NCI-H187 (cell line): ENCODE results near the gene PLSCR4.

Source experiments
- DNase-seq, 2 experiments: peaks; one replicate each; lab custom pipeline; 2025; lab: John Stamatoyannopoulos, UW

The PLSCR4 gene

GRCh38 chr3:146195030-146195429 is 55.9 kb downstream of the PLSCR4 start:
- no peak for DNase-seq

DNA sequence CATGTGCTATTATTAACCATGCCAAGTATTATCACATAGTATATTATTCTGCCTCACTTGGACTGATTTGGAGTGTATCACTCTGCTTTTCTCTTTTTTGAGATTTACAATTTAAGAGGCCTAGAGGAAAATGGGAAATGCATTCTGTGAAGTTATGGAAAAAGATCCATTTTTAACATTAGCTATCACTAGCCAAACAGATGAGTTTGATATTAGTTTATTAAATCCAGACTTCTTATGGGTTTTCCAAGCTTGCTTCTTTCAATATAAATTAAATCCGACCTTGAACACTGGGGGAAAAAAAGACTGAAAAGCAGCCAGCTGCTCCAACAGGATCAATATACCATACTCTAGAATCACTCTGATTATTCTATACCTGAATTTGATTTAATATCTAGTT is 59.9 kb downstream of the PLSCR4 start:
- no peak for DNase-seq

- no peak for DNase-seq
Measured at GRCh38 chr3:146189519-146190173, 61.3 kb downstream of the PLSCR4 start.

- DNase-seq = no peak
Measured at GRCh38 chr3:146187334-146187950, 63.5 kb downstream of the PLSCR4 start.

- no peak for DNase-seq
Measured at GRCh38 chr3:146184241-146185015, 66.5 kb downstream of the PLSCR4 start.

GRCh38 chr3:146181216-146181615 is 69.7 kb downstream of the PLSCR4 start:
- DNase-seq = no peak

GRCh38 chr3:146180376-146180775 is 70.5 kb downstream of the PLSCR4 start:
- no peak for DNase-seq

DNA sequence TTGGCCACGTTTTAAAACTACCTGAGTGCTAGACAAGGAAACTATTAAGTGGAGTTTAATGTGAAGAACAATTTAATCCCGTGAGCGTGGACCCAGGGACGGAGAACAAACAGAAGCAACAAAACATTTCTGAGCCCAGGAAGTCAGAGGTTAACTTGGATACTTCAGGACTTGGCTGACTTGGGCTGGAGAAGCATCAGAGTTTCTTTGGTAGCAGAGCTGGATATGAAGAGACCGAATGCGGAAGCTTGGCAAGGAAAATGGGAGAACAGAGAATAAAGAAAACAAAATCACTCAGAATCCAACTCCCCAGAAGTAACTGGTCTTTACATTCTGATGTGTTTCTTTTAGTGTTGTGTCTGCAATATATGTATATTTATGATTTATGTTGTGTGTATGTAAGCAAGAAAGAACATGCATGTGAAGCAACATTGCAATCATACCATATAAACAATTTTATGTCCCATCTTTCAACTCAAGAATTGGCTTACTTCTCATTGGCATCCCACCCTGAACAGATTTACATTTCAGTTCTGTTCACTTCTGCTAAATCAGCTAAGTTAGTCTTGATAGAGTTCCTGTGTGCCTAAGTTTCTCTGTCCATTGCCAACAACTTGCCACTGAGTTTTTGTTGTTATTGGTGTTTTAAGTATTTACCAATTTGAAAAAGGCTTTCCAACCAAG is 72.8 kb downstream of the PLSCR4 start:
- no peak for DNase-seq

GRCh38 chr3:146177519-146177918 is 73.4 kb downstream of the PLSCR4 start:
- DNase-seq = no peak

DNA sequence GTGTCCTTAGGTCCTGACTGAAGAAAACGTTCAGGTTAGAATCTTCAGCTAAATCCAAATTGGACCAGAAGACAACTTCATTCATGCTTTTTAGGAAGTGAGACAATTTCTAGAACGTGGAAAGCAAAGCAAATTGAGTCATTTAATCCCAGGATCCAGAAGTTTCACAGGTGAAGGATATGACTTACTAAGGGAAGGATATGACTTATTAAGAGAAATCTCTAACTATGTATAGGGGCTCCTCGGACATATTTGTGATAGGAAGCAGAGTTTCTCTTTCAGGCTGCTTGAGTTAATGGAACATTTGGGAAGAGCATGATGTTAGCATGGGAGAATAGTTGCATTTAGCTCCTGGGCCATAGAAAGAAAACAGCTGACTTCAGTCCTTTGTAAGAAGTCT is 73.8 kb downstream of the PLSCR4 start:
- DNase-seq = no peak

GRCh38 chr3:146172586-146172985 is 78.3 kb downstream of the PLSCR4 start:
- DNase-seq = no peak

DNA sequence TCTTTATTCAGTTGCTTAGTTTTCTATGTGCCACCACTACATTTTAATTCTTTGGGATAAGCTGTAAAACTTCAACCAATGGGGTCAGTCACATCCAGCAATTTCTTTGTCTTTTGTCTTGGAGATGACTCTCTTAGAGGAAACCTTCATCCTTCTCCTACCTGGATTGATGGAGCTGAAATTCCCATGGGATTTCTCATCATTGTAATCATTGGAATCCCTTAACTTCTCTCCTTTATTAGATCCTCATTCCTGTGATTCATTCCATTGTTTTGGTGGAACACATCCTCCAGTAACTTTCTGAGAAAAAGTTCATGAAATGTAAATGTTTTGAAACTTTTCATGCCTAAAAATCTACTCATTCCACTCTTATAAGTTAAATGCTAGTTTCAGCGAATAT is 80.3 kb downstream of the PLSCR4 start:
- no peak for DNase-seq

- DNase-seq = no peak
Measured at GRCh38 chr3:146169891-146170290, 81.0 kb downstream of the PLSCR4 start.

- DNase-seq = no peak
Measured at GRCh38 chr3:146166826-146167225, 84.1 kb downstream of the PLSCR4 start.

DNA sequence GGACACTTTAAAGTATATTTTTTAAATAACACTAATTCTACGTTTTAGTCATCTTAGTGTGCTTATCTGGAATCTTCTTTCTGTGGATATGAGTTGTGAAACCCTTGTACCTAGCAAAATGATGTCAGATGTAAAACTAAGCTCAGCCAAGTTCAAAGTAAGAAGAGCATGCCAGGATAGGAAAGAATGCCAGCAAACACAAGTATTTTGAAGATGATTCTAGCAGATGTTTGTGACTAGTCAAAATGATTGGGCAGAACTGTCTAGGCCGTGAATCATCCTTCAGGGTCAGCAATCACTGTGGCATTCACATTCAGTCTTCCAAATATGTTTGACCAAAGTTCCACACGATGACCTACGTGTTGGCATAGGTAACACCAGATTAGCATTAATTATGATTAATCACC is 84.5 kb downstream of the PLSCR4 start:
- no peak for DNase-seq

DNA sequence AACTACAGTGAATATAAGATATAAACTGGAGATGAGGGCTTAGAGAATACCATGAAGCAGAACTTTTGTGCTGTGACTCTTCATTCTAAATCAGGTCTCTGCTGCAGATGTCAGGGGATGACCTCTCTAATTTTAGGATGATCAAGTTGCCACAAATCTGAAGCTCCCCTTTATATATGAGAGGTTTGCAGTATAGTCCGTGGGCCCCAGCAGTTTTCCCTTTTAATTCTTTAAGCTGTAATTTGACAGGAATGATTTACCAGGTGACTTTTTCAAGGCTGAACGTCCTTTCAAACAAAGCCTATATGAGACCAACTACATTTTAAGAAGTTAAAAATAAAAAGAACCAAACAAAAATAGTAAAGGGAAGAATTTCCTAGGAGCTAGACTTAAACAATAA is 85.0 kb downstream of the PLSCR4 start:
- no peak for DNase-seq

DNA sequence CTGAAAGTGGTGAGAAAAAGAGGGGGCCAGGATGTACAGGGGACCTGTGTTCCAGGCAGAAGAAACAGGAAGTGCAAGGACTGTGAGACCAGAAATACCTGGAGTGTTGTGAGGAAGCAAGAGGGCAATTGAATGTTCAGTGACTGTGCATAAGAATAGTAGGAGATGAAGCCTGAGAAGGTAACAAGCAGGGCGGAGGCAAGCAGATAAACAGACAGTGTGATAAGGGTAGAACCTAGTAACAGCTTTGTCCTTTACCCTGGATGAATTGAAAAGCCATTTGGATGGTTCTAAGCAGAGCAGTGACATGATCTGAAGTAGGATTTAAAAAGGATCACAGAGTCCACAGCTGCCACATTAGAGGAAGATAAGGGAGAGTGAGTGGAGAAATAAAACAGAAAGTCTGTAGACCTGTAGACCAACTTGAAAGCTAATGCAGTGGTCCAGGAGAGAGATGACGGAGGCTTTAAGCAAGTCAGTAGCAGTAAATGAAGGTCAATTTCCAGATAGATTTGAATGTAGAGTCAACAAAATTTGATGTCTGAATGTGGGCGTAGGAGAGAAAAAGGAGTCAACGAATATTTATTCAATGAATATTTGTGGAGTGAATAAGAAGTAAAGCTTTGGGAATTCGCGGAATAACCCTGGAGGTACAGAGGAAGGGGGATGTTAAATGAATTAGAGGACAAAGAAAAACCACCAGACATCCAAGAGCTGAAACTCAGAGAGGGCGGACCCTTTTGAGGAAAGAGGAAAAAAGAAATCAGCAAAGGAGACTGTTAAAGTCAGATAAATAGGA is 85.7 kb downstream of the PLSCR4 start:
- no peak for DNase-seq

DNA sequence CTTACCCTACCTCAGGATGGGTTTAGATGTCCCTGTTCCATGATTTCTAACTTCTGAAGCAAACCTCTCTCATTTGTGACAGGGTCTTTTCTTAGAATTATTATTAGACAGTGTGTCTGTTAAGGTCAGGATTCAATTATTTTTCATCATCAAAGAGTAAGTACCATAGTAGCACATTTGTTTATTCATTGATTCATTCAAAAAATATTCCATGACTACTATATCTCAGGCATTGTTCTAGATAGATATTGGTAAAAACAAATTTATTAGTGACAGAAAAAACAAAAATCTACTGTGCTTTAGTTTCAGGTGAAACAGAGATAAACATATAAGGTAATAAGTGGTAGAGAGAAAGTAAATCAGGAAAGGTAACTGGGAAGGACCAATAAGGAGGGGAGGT is 86.4 kb downstream of the PLSCR4 start:
- no peak for DNase-seq

- no peak for DNase-seq
Measured at GRCh38 chr3:146164071-146164470, 86.8 kb downstream of the PLSCR4 start.

DNA sequence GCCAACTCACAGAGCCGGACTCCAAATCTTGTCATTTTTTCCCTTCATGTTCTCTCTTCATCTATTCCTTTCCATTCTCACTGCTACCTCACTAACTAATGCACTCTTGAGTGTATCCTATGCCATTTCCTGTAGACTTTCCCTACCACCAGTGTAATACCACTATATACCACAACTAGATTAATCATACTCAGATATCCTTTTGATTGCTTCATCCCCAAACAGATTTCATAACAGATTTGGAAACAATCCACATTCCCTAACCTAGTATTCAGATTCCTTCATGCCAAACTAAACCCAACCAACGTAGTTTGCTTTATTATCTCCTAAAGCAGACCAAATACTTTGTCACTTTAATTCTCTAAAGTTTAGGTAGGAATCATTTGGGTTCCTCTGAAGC is 87.3 kb downstream of the PLSCR4 start:
- DNase-seq = no peak

DNA sequence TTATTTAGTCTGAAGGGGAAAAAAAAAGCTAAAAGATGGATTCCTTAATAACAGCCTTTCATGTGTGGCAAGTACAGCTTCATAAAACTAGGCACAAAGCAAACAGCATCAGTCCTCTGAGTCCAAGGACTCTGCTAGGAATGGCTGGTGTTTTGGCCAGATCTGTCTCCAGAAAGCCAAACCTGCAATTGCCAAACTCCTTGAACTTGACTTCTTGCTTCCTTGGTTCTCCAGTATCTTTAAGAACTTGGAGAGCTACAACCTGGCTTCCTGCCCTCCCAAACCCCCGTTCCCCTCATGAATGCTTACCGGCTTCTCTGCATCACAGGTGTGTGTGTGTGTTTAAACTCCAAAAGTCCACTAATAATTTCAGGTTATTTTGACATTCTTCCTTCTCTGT is 88.3 kb downstream of the PLSCR4 start:
- no peak for DNase-seq

DNA sequence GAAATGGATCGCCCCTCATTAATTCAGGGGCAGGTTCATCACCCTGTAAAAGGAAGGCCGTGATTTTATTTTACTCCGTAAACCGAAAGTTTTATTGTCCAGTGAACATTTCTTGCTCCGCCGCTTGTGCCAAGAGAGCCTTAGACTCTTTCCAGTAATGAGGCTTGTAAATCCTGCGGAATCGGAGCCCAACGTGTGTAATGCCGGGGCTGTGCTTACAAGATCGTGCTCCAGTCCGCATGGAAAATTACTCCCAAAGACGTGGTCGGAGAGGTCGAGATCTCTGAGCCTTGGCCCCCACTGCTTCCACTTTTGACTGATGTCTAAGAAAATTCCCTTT is 89.3 kb downstream of the PLSCR4 start:
- DNase-seq = no peak
